Stimulated activated CD4-positive, alpha-beta T cell treated with anti-CD3 and anti-CD28 coated beads, Interleukin-2, amount 100 ng/mL, for 4 hours (primary cell): Measurements from ENCODE around the gene NEK9.
"Not testable (repeated sequence)": the region's sequence is repeated elsewhere in the genome, so short reads cannot be mapped to it uniquely, and the experiment has no call there.

Source experiments
- DNase-seq: peaks from one replicate; pipeline ENCODE4 v3.0.0-alpha.2; 2020; ENCODE audit warnings: low read depth

NEK9 gene

DNA sequence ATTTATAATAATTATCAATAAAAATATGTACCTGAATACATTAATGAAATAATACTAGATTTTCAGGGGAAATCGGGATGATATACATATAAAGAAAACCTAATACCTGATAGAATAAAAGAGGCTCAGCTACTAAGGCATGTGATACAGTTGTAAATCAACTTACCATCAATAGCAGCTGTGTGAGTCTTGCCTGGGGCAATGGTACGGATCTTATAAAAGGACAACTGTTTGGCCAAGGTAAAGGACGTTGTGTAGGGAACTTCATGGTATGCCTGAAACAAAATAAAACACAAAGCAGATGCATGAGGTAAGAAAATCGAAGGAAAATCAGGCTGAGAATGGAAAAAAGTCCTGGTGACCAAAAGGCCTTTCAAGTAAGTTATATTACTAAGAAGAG is 25.4 kb downstream of the NEK9 start:
- no peak for DNase-seq

- no peak for DNase-seq
Measured at GRCh38 chr14:75098682-75099081, 28.2 kb downstream of the NEK9 start.

DNA sequence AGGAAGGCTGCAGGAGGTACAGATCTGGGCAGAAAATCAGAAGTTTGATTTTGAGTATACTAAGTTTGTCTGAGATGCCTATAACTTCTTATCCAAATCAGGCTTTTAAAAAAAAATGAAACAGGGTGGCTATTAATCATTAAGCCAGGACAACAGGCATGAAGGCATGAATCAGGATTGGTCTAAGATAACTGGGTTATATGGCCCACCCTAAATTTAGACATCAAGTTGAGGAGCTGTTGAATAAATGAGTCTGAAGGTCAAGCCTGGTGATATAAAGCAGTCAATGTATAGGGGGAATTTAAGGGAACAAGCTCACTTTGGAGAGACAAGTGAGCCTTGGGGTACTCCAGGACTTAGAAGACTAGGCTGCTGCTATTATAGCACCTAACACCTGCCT is 28.6 kb downstream of the NEK9 start:
- no peak for DNase-seq

- no peak for DNase-seq
Measured at GRCh38 chr14:75096959-75097358, 29.9 kb downstream of the NEK9 start.

DNA sequence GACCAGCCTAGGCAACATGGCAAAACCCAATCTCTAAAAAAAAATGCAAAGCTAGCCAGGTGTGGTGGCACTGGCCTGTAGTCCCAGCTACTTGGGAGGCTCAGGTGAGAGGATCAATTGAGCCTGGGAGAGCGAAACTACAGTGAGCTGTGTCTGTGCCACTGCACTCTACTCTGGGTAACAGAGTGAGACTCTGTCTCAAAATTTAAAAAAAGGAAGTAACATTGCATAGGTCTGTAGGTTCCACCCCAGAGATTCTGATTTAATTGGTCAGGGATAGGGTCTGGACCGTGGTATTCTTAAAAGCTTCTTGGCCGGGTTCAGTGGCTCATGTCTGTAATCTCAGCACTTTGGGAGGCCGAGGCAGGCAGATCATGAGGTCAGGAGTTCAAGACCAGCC is 31.2 kb downstream of the NEK9 start:
- no peak for DNase-seq

DNA sequence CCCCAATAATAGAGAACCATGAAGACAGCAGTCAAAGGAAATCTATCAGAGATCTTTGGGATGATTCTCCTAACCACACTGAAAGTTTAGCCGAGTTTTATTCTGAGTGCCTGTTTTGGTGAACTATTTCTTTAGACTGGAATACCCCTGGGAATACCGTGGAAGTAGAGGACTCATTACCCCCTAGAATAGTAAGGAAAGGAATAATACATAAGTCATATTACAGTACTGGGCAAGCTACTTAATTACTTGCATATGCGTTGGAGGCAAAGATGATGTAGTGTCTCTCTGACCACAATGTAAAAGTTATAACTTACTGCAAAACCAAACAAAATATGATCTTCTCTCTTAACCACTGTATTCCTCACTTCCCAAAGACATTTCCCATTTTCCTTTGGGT is 32.0 kb downstream of the NEK9 start:
- DNase-seq: no peak

GRCh38 chr14:75092698-75093097 is 34.1 kb downstream of the NEK9 start:
- no peak for DNase-seq

GRCh38 chr14:75091251-75091650 is 35.6 kb downstream of the NEK9 start:
- no peak for DNase-seq

DNA sequence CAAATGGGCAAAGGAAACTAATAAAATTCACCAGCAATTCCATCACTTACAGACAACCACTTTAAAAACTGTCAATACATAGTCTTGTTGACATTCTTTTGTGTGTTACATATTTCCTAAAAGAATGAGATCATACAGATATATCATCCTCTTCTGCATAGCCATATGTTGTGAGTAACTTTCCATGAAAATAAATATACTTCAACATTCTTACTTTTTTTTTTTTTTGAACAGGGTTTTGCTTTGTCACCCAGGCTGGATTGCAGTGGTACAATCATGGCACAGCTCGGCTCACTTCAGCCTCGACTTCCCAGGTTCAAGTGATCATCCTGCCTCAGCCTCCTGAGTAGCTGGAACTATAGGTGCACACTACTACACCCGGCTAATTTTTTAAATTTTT is 36.5 kb downstream of the NEK9 start:
- no peak for DNase-seq

- DNase-seq: peak; percentile 34
Measured at GRCh38 chr14:75088566-75089373, 38.1 kb downstream of the NEK9 start.

DNA sequence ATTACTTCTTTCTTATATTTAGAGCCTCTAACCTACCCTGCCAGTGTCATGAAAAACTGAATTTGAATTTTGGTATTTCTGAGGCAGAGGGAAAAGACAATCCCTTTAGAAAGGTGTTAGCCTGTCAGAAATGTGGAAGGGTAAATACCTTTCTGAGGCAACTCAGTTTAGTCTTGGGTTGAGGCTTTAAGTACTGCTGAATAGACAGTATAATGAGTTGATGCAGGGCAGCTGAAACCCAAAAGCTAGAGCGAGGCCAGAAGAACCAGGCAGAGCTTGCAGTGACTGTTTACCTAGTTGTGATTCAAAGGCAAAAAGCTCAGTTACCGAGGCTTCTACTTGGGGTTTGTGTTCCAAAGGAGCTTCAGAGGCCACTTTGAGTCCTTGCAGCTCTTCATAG is 38.7 kb downstream of the NEK9 start:
- DNase-seq: no peak

GRCh38 chr14:75084513-75084912 is 42.3 kb downstream of the NEK9 start:
- DNase-seq: no peak

DNA sequence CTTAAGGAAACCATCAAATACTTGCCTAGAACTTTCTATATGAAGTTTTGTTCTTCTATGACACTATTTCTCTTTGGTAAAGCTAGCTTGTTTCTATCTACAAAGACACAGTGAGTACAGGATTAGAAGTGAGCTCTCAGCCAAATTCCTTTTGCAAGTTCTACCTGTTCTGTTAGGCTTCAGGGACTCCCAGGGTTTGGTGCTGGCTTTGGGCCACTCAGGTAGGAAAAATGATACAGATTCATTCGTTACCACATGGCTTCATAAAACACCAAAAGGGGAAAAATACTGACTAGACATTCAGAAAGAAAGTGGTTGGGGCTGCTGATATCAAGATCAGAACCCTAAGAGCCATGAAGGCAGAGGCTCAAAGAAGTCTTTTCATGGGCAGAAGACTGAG is 43.6 kb downstream of the NEK9 start:
- no peak for DNase-seq

- DNase-seq: no peak
Measured at GRCh38 chr14:75081660-75082229, 45.1 kb downstream of the NEK9 start.

- no peak for DNase-seq
Measured at GRCh38 chr14:75079521-75079920, 47.3 kb downstream of the NEK9 start.

GRCh38 chr14:75077794-75078193 is 49.1 kb downstream of the NEK9 start:
- no peak for DNase-seq

DNA sequence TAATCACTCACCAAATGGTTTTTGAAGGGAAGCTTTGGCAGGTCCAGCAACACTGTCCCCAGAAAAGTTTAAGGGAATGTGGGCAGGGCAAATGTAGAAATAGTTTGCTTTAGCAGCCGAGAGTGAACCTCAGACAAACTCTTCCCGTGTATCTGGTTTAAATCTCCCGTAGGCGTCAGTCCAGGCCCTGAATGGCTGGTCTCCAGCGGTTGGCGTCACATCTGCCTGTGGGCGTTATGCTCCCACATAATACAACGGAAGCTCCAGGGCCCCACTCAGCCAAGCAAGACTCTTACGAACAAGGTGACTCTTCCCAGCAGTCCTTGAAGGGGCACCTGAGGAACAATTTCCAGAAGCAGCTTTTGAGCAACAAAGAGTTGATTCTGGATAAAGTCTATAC is 56.5 kb downstream of the NEK9 start:
- no peak for DNase-seq

- DNase-seq: no peak
Measured at GRCh38 chr14:75069811-75070145, 57.1 kb downstream of the NEK9 start.

- peak; percentile 30 for DNase-seq
Measured at GRCh38 chr14:75069121-75069810, 57.6 kb downstream of the NEK9 start, which contains the start of gene ZC2HC1C. Gene ZC2HC1C, plus strand, starts transcription at chr14:75069641. Its CDS starts 933 bp downstream, at chr14:75070574.

DNA sequence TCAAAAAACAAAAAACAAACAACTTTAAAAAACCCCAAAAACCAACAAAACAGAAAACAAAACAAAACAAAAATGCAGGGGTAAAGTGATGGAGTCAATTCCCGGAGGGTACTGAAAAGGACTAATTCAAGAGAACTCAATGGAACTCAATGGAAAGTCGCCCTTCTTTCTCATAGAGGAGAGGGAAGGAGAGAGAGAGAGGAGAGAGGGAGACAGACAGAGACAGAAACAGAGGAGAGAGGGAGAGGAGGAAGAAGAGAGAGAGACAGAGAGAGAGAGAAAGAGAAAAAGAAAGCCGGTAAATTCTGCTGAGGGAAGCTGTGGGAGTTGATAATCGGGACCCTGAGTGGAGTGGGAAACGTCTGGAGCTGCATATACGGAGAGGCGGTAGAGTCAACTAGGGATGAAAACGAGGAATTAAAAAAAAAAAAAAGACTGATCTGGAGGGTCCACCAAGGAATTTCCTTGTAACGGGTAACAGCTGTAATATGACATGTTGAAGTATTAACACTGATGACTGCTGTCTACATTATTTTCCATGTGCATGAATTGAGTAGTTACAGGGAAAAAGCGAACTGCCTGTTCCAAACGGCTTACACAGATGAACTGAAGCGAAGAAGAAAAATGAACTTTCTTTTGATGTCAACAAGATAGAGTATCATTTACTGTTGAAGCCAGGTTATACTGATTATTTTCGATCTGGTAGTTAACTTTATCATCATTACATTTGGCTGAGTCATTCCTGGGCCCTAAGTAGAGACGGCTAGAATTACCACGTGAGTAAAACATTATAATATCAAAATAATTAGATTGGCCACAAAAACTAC is 58.3 kb downstream of the NEK9 start:
- DNase-seq: no peak

GRCh38 chr14:75067765-75068164 is 59.1 kb downstream of the NEK9 start:
- DNase-seq: not testable (repeated sequence)

- DNase-seq: no peak
Measured at GRCh38 chr14:75067212-75067611, 59.6 kb downstream of the NEK9 start.
